DND-41 (cell line): ENCODE measurements around the gene GCKR.

Experiments used
- CTCF ChIP-seq: IDR thresholded peaks from 2 replicates; pipeline ENCODE4 v1.5.1; 2012; ENCODE audit warnings: borderline replicate concordance, low read length, moderate library complexity, mild to moderate bottlenecking; ENCODE audit not compliant: poor library complexity, severe bottlenecking; ENCODE audit errors: extremely low read depth
- EZH2 ChIP-seq: IDR thresholded peaks from 3 replicates; pipeline ENCODE4 v1.6.1; 2012; ENCODE audit warnings: borderline replicate concordance, low read depth, mild to moderate bottlenecking, moderate library complexity, low read length, inconsistent platforms; ENCODE audit not compliant: severe bottlenecking

- TF ChIP-seq CTCF (no peak), EZH2 (no peak)
These were observed 40.6 kb downstream of the GCKR start for GRCh38 chr2:27537287-27537686.
